ENCODE measurements around the gene AFF3. TPM values are rescaled to one million over a fixed set of nuclear protein-coding genes. Genes with fewer than 3 reads are reported as not detected.
"Not testable (repeated sequence)": the region's sequence is repeated elsewhere in the genome, so short reads cannot be mapped to it uniquely, and the experiment has no call there.

The AFF3 gene
- total and polyA plus RNA-seq, 2 of the 8 experiments (the other 6 are each of a cell fraction or from before 2014, with no cell fraction given), result 0.27 to 3.0 TPM

- not testable (repeated sequence) for H3K18ac ChIP-seq (ENCODE audit: extremely low read depth, low read length); H3K4me2 ChIP-seq (ENCODE audit: insufficient read depth in 1 of 2, low read depth in 2 of 2, low read length in 2 of 2)
Observed at GRCh38 chr2:99735314-99735713, 407.1 kb downstream of the AFF3 start.

More at GRCh38 chr2:99735314-99735713, 407.1 kb downstream of the AFF3 start:
- H2BK20ac ChIP-seq (ENCODE audit: low read length); H3K56ac ChIP-seq (replicated peaks; ENCODE audit: insufficient read length, low read depth, low read length); H3K4me1 ChIP-seq (replicated peaks in 1 of 4; ENCODE audit: control insufficient read depth in 3 of 4, insufficient read depth in 4 of 4, low read length in 3 of 4); H3K27ac ChIP-seq (ENCODE audit: low read depth, low read length); CTCF ChIA-PET (ENCODE audit: partially characterized antibody); H4K5ac ChIP-seq (ENCODE audit: insufficient read length, low read depth, low read length); H3K4ac ChIP-seq (replicated peaks; ENCODE audit: insufficient read length, low read depth, low read length); H2BK5ac ChIP-seq (ENCODE audit: low read depth, low read length); H3K4me3 ChIP-seq (ENCODE audit: extremely low read depth in 1 of 4, insufficient read depth in 2 of 4, low read depth in 3 of 4, low read length in 4 of 4); H2BK120ac ChIP-seq (replicated peaks; ENCODE audit: low read depth, low read length); H2BK12ac ChIP-seq (ENCODE audit: low read depth, low read length); H2BK15ac ChIP-seq (ENCODE audit: low read length); POLR2A ChIA-PET (ENCODE audit: partially characterized antibody); H4K20me1 ChIP-seq (replicated peaks in 1 of 2; ENCODE audit: control insufficient read depth in 1 of 2, insufficient read depth in 2 of 2, low read length in 2 of 2); H3K23ac ChIP-seq (ENCODE audit: insufficient read length); H4K8ac ChIP-seq (ENCODE audit: extremely low read depth, insufficient read depth, low read length); H2AK5ac ChIP-seq (ENCODE audit: low read depth, low read length); H3K9ac ChIP-seq (replicated peaks in 1 of 4; ENCODE audit: extremely low read depth in 1 of 4, low read depth in 3 of 4, low read length in 3 of 4); H3K79me2 ChIP-seq (ENCODE audit: control insufficient read depth in 1 of 2, insufficient read depth in 2 of 2, low read length in 2 of 2); FAIRE-seq; H4K91ac ChIP-seq (replicated peaks; ENCODE audit: insufficient read length, low read length); H3K9me3 ChIP-seq (ENCODE audit: insufficient read depth in 2 of 2, low read depth in 1 of 2, low read length in 1 of 2); H3K23me2 ChIP-seq (ENCODE audit: low read depth, low read length); H3K27me3 ChIP-seq (replicated peaks in 1 of 4; ENCODE audit: control insufficient read depth in 3 of 4, extremely low read depth in 1 of 4, insufficient read depth in 3 of 4, low read length in 3 of 4); H2AFZ ChIP-seq (ENCODE audit: low read length); H3K14ac ChIP-seq (ENCODE audit: insufficient read length); H3K36me3 ChIP-seq (ENCODE audit: control insufficient read depth in 2 of 4, insufficient read depth in 4 of 4, low read length in 3 of 4); H3K79me1 ChIP-seq (ENCODE audit: low read depth, low read length); DNase-seq (ENCODE audit: low read depth in 1 of 2, low spot score in 2 of 2): not testable (repeated sequence)
- WGBS, 2 experiments (ENCODE audit: extremely low coverage in 1 of 2, insufficient coverage in 1 of 2, insufficient read length in 1 of 2, insufficient replicate concordance in 2 of 2, low coverage in 1 of 2, low lambda C conversion rate in 2 of 2, missing lambda C conversion rate in 1 of 2), result 75% methylated on average over 8 of the region's 8 CpGs; no CpG with 5 or more reads in 1 of the 2 experiments
